Loucy (cell line): Measurements from ENCODE around the gene EEFSEC.
A peak's percentile ranks its signal among the peaks of the same experiment; 100 is the strongest.

Source experiments
- H2AFZ ChIP-seq: fragments of 200-600 bp; sonication (generic); 2 replicates; pipeline ENCODE4 v1.6.0; 2016; ENCODE audit warnings: antibody characterized with exemption, mild to moderate bottlenecking, low read length, moderate library complexity
- H3F3A ChIP-seq: fragments of 200-600 bp; 2 replicates; pipeline ENCODE4 v1.6.0; 2016; ENCODE audit warnings: antibody characterized with exemption, low read depth, mild to moderate bottlenecking
- H3K27me3 ChIP-seq: fragments of 200-600 bp; sonication (generic); 2 replicates; pipeline ENCODE4 v1.6.1; 2014; ENCODE audit warnings: low read length, mild to moderate bottlenecking; ENCODE audit not compliant: insufficient read depth, poor library complexity, severe bottlenecking
- H3K36me3 ChIP-seq: fragments of 200-600 bp; sonication (generic); 2 replicates; pipeline ENCODE4 v1.6.1; 2016; ENCODE audit warnings: low read length; ENCODE audit not compliant: insufficient read depth
- H3K4me1 ChIP-seq: fragments of 200-600 bp; sonication (generic); 2 replicates; pipeline ENCODE4 v1.5.1; 2014; ENCODE audit warnings: low read length, mild to moderate bottlenecking; ENCODE audit not compliant: insufficient read depth, poor library complexity, severe bottlenecking
- H3K4me2 ChIP-seq: fragments of 200-600 bp; sonication (generic); 2 replicates; pipeline ENCODE4 v1.6.0; 2014; ENCODE audit warnings: antibody characterized with exemption, low read length, low read depth, mild to moderate bottlenecking; ENCODE audit not compliant: poor library complexity, severe bottlenecking
- H3K4me3 ChIP-seq: fragments of 200-600 bp; sonication (generic); 2 replicates; pipeline ENCODE4 v1.5.1; 2014; ENCODE audit warnings: low read length, mild to moderate bottlenecking, mixed read lengths; ENCODE audit not compliant: poor library complexity, severe bottlenecking
- H3K79me2 ChIP-seq: fragments of 200-600 bp; sonication (generic); 2 replicates; pipeline ENCODE4 v1.6.1; 2014; ENCODE audit warnings: low read length; ENCODE audit not compliant: insufficient read depth
- H3K9ac ChIP-seq: fragments of 200-600 bp; sonication (generic); 2 replicates; pipeline ENCODE4 v1.6.0; 2014; ENCODE audit warnings: mild to moderate bottlenecking, low read depth, low read length, moderate library complexity; ENCODE audit not compliant: poor library complexity, severe bottlenecking
- H3K9me2 ChIP-seq: fragments of 200-600 bp; sonication (generic); replicated peaks from 2 replicates; pipeline ENCODE4 v1.6.1; 2016; ENCODE audit warnings: low read depth, low read length, mixed read lengths
- H3K9me3 ChIP-seq: fragments of 200-600 bp; sonication (generic); 2 replicates; pipeline ENCODE4 v1.6.1; 2014; ENCODE audit warnings: mild to moderate bottlenecking, antibody characterized with exemption, low read length, low read depth; ENCODE audit not compliant: insufficient read depth
- H4K20me1 ChIP-seq: fragments of 200-600 bp; sonication (generic); 2 replicates; pipeline ENCODE4 v1.6.0; 2014; ENCODE audit warnings: antibody characterized with exemption, low read length, mild to moderate bottlenecking; ENCODE audit not compliant: insufficient read depth, poor library complexity, severe bottlenecking
- EZH2phosphoT487 ChIP-seq: fragments of 200-600 bp; IDR thresholded peaks from 2 replicates; pipeline ENCODE4 v1.6.1; 2018; ENCODE audit warnings: antibody characterized with exemption, mild to moderate bottlenecking, moderate library complexity, borderline replicate concordance
- TF ChIP-seq, protein P1 (sequence below): fragments of 200-600 bp; sonication (generic); conservative IDR thresholded peaks from 2 replicates; pipeline ENCODE4 v1.5.1; 2014; ENCODE audit warnings: mild to moderate bottlenecking, antibody characterized with exemption, low read length

The EEFSEC gene

DNA sequence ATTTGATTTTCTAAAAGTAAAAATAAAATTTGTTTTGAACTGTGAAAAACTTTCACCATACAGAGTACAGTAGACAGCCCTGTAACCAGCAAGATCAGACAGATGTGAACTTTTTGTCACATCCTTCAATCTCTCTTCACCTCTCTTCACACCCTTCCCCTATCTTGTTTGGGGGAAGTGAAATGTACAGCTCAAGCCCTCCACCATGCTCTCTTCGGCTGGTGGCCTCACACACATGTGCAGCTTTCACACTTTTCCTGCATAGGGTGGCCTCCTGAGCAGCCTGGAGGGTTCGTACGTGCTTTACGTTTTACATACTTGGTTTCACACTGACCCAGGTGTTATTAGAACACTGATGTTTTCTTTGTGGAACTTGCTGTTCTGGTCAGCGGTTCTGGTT lies 227.0 kb downstream of the EEFSEC start:
- no peaks in the 10 kb centered on the region for H3K79me2 ChIP-seq
- TF ChIP-seq, protein P1, sequence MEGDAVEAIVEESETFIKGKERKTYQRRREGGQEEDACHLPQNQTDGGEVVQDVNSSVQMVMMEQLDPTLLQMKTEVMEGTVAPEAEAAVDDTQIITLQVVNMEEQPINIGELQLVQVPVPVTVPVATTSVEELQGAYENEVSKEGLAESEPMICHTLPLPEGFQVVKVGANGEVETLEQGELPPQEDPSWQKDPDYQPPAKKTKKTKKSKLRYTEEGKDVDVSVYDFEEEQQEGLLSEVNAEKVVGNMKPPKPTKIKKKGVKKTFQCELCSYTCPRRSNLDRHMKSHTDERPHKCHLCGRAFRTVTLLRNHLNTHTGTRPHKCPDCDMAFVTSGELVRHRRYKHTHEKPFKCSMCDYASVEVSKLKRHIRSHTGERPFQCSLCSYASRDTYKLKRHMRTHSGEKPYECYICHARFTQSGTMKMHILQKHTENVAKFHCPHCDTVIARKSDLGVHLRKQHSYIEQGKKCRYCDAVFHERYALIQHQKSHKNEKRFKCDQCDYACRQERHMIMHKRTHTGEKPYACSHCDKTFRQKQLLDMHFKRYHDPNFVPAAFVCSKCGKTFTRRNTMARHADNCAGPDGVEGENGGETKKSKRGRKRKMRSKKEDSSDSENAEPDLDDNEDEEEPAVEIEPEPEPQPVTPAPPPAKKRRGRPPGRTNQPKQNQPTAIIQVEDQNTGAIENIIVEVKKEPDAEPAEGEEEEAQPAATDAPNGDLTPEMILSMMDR, result no peak
- no peak for TF ChIP-seq EZH2phosphoT487
- H3K4me1 ChIP-seq, result peaks cover 52% of the 10 kb centered on the region
- H3K4me3 ChIP-seq, result no peak overlapping the region
- no peak overlapping the region for H3K4me2 ChIP-seq
- H3K27me3 ChIP-seq, result no peaks in the 10 kb centered on the region
- H3K9ac ChIP-seq, result no peak overlapping the region
- no peaks in the 10 kb centered on the region for H4K20me1 ChIP-seq
- no peaks in the 10 kb centered on the region for H3K9me3 ChIP-seq
- no peaks in the 10 kb centered on the region for H3F3A ChIP-seq
- no peak overlapping the region for H2AFZ ChIP-seq
- H3K9me2 ChIP-seq, result no peaks in the 10 kb centered on the region
- H3K36me3 ChIP-seq, result no peaks in the 10 kb centered on the region

DNA sequence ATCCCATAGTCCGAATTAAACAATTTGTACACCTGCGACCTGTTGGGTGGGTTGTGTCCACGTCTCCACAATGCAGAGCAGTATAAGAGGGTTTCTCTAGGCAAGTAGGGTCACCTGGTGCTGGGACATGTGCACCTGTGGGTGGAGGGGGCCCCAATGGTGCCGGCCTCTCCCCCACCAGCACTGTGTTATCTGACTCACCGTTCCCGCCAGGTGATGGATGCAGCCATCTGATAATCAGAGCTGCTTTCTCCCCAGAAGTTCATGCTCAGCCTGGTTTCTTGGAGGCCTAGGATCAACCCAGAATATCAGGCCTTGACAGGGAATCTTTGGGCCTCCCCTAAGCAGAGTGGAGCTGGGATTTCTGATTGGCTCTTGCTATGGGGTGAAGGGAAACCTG lies 227.4 kb downstream of the EEFSEC start:
- Histone ChIP-seq H3K4me2 (no peak overlapping the region), H3K4me1 (peaks cover 52% of the 10 kb centered on the region), H3K9me2 (no peaks in the 10 kb centered on the region), H3K79me2 (no peaks in the 10 kb centered on the region), H3K9me3 (no peaks in the 10 kb centered on the region), H3K9ac (peak overlapping the region; percentile 38), H4K20me1 (no peaks in the 10 kb centered on the region), H3F3A (no peaks in the 10 kb centered on the region), H2AFZ (no peak overlapping the region), H3K27me3 (no peaks in the 10 kb centered on the region), H3K36me3 (no peaks in the 10 kb centered on the region), H3K4me3 (no peak overlapping the region)
- TF ChIP-seq EZH2phosphoT487, result no peak
- TF ChIP-seq, protein P1, result no peak

DNA sequence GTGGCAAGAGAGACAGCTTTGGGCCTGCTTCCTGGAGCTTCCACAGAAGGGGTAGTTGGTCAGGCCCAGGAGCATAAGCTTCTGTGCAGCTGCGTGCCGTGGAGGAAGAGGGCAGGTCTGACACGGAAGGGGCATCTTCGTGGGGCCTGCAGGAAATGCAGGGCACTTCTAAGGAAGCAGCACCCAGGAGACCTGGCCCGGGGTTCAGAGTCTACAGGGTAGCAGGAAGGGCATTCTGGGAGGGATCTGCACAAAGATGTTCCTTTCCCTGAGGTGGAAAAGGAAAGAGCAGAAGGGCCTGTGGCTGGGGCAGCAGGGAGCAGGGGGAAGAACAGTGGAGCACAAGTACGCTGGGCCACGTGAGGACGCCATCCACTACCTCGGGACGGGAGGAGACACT lies 228.3 kb downstream of the EEFSEC start:
- H3K4me2 ChIP-seq, result peak overlapping the region; percentile 58
- H3K9me3 ChIP-seq, result no peaks in the 10 kb centered on the region
- no peaks in the 10 kb centered on the region for H3K36me3 ChIP-seq
- no peaks in the 10 kb centered on the region for H3K79me2 ChIP-seq
- no peak overlapping the region for H3K4me3 ChIP-seq
- no peaks in the 10 kb centered on the region for H4K20me1 ChIP-seq
- H3K9me2 ChIP-seq, result no peaks in the 10 kb centered on the region
- peaks cover 49% of the 10 kb centered on the region for H3K4me1 ChIP-seq
- no peak overlapping the region for H2AFZ ChIP-seq
- TF ChIP-seq, protein P1, result no peak
- TF ChIP-seq EZH2phosphoT487, result no peak
- H3F3A ChIP-seq, result no peaks in the 10 kb centered on the region
- no peaks in the 10 kb centered on the region for H3K27me3 ChIP-seq
- H3K9ac ChIP-seq, result peak overlapping the region; percentile 38
